Measurements from ENCODE around the gene GLI3.

The GLI3 gene

DNA sequence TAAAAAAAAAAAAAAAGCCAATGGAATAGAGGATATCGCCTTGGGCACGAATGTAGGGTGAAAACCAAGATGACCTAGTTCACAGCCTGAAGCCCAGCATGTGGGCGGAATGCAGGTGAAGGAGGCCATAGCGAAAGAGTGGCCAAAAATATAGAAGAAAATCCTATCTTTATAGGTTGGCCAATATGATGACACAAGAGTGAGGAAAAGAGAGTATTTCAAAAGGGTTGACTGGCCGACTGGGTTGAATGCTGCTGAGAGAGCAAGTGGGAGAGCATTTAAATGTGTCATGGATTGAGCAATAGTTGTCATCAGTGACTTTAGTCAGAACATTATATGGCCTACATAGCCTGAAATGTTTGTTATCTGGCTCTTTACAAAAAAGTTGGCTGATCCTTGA, 17.2 kb upstream of the GLI3 start:
- ATAC-seq (ENCODE audit: insufficient read depth, low read depth) (no peak), DNase-seq (no peak)
- H3K36me3 ChIP-seq (ENCODE audit: insufficient read depth, low read length), result no peaks in the 10 kb centered on the region
- H3K79me2 ChIP-seq (ENCODE audit: insufficient read depth, low read length), result no peaks in the 10 kb centered on the region
- no peaks in the 10 kb centered on the region for H4K20me1 ChIP-seq (ENCODE audit: insufficient read depth, low read length)
- no peak overlapping the region for H3K4me2 ChIP-seq (ENCODE audit: insufficient read depth, low read length)
- no peaks in the 10 kb centered on the region for H3K27me3 ChIP-seq (ENCODE audit: insufficient read depth, low read length, poor library complexity)
- no peak overlapping the region for H2AFZ ChIP-seq (ENCODE audit: low read depth, low read length)
- no peak overlapping the region for H3K27ac ChIP-seq (ENCODE audit: low read length)
- no peak overlapping the region for H3K9ac ChIP-seq (ENCODE audit: low read depth, low read length)
- no peaks in the 10 kb centered on the region for H3K4me1 ChIP-seq (ENCODE audit: insufficient read depth, low read length)
- TF ChIP-seq EZH2 (IDR thresholded peaks at IDR 0.05; ENCODE audit: borderline replicate concordance, low read depth, low read length, severe bottlenecking), result no peak
- no peak for TF ChIP-seq CTCF (IDR thresholded peaks at IDR 0.05; ENCODE audit: borderline replicate concordance, extremely low read depth, low read length, poor library complexity, severe bottlenecking)
- no peaks in the 10 kb centered on the region for H3K9me3 ChIP-seq (ENCODE audit: insufficient read depth, low read length, severe bottlenecking)
- H3K4me3 ChIP-seq (ENCODE audit: low read depth in 1 of 2, low read length in 2 of 2), result no peak overlapping the region

DNA sequence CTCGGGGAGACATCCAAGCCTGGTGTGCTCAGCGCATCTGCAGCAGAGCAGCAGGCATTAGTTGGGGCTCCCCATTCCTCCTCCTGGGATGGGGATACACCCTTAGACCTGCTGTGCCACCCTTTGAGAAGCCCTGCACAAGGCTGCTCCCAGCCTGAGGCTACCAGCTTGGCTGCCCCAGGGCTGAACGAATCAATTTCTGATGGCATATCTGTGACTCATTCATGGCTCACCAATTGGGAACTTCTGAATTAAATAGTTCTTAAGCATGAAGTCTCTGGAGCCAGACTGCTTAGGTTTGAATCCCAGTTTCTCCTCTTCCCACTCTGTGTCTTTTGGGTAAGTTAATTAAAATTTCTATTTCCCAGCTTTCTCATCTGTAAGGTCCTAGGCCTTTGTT, 16.3 kb upstream of the GLI3 start:
- no peak overlapping the region for H3K27ac ChIP-seq (ENCODE audit: low read length)
- no peaks in the 10 kb centered on the region for H3K27me3 ChIP-seq (ENCODE audit: insufficient read depth, low read length, poor library complexity)
- H2AFZ ChIP-seq (ENCODE audit: low read depth, low read length), result no peak overlapping the region
- H3K79me2 ChIP-seq (ENCODE audit: insufficient read depth, low read length), result no peaks in the 10 kb centered on the region
- H3K4me1 ChIP-seq (ENCODE audit: insufficient read depth, low read length), result no peaks in the 10 kb centered on the region
- H3K9ac ChIP-seq (ENCODE audit: low read depth, low read length), result no peak overlapping the region
- no peaks in the 10 kb centered on the region for H3K36me3 ChIP-seq (ENCODE audit: insufficient read depth, low read length)
- no peak for TF ChIP-seq EZH2 (IDR thresholded peaks at IDR 0.05; ENCODE audit: borderline replicate concordance, low read depth, low read length, severe bottlenecking)
- TF ChIP-seq CTCF (IDR thresholded peaks at IDR 0.05; ENCODE audit: borderline replicate concordance, extremely low read depth, low read length, poor library complexity, severe bottlenecking), result no peak
- H3K9me3 ChIP-seq (ENCODE audit: insufficient read depth, low read length, severe bottlenecking), result no peaks in the 10 kb centered on the region
- H4K20me1 ChIP-seq (ENCODE audit: insufficient read depth, low read length), result no peaks in the 10 kb centered on the region
- DNase-seq (no peak), ATAC-seq (ENCODE audit: insufficient read depth, low read depth) (no peak)
- no peak overlapping the region for H3K4me2 ChIP-seq (ENCODE audit: insufficient read depth, low read length)
- H3K4me3 ChIP-seq (ENCODE audit: low read depth in 1 of 2, low read length in 2 of 2), result no peak overlapping the region

- Histone ChIP-seq H3K27me3 (ENCODE audit: insufficient read depth, low read length, poor library complexity) (no peaks in the 10 kb centered on the region), H3K9ac (ENCODE audit: low read depth, low read length) (no peak overlapping the region), H3K79me2 (ENCODE audit: insufficient read depth, low read length) (no peaks in the 10 kb centered on the region), H4K20me1 (ENCODE audit: insufficient read depth, low read length) (no peaks in the 10 kb centered on the region), H3K4me2 (ENCODE audit: insufficient read depth, low read length) (no peak overlapping the region), H3K4me3 (ENCODE audit: low read depth in 1 of 2, low read length in 2 of 2) (no peak overlapping the region), H3K36me3 (ENCODE audit: insufficient read depth, low read length) (no peaks in the 10 kb centered on the region), H3K9me3 (ENCODE audit: insufficient read depth, low read length, severe bottlenecking) (no peaks in the 10 kb centered on the region), H3K4me1 (ENCODE audit: insufficient read depth, low read length) (no peaks in the 10 kb centered on the region), H2AFZ (ENCODE audit: low read depth, low read length) (no peak overlapping the region), H3K27ac (ENCODE audit: low read length) (no peak overlapping the region)
- no peak for TF ChIP-seq EZH2 (IDR thresholded peaks at IDR 0.05; ENCODE audit: borderline replicate concordance, low read depth, low read length, severe bottlenecking)
- ATAC-seq (ENCODE audit: insufficient read depth, low read depth) (no peak), DNase-seq (no peak)
These were observed 13.4 kb upstream of the GLI3 start for GRCh38 chr7:42250411-42250810.

DNA sequence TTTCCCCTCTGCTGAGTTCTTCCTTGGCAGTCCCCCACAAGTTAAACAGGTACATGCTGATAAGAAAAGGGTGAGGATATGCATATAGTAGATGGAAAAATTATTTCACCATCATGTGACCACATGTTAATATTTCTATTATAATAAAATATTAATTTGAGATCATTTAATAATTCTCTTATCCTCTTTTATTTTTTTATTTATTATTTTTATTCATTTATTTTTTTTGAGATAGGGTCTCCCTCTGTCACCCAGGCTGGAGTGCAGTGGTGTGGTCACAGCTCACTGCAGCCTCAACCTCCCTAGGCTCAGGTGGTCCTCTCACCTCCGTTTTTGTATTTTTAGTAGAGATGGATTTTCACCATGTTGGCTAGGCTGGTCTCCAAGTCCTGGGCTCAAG, 11.6 kb upstream of the GLI3 start:
- ATAC-seq (ENCODE audit: insufficient read depth, low read depth) (no peak), DNase-seq (no peak)
- Histone ChIP-seq H4K20me1 (ENCODE audit: insufficient read depth, low read length) (no peaks in the 10 kb centered on the region), H3K27me3 (ENCODE audit: insufficient read depth, low read length, poor library complexity) (no peaks in the 10 kb centered on the region), H3K79me2 (ENCODE audit: insufficient read depth, low read length) (no peaks in the 10 kb centered on the region), H3K36me3 (ENCODE audit: insufficient read depth, low read length) (no peaks in the 10 kb centered on the region), H3K9me3 (ENCODE audit: insufficient read depth, low read length, severe bottlenecking) (no peaks in the 10 kb centered on the region), H3K9ac (ENCODE audit: low read depth, low read length) (no peak overlapping the region), H3K4me3 (ENCODE audit: low read depth in 1 of 2, low read length in 2 of 2) (no peak overlapping the region), H3K27ac (ENCODE audit: low read length) (no peak overlapping the region), H3K4me1 (ENCODE audit: insufficient read depth, low read length) (no peaks in the 10 kb centered on the region), H2AFZ (ENCODE audit: low read depth, low read length) (no peak overlapping the region), H3K4me2 (ENCODE audit: insufficient read depth, low read length) (no peak overlapping the region)
- TF ChIP-seq CTCF (IDR thresholded peaks at IDR 0.05; ENCODE audit: borderline replicate concordance, extremely low read depth, low read length, poor library complexity, severe bottlenecking) (no peak), EZH2 (IDR thresholded peaks at IDR 0.05; ENCODE audit: borderline replicate concordance, low read depth, low read length, severe bottlenecking) (no peak)

Data from DND-41 (cell line).